CD4-positive, CD25-positive, alpha-beta regulatory T cell (primary cell): ENCODE data around the gene LRMDA. TPM values are rescaled to one million over a fixed set of nuclear protein-coding genes. Genes with fewer than 3 reads are reported as not detected.

Experiments used
- ATAC-seq, 2 donors: fragments of 150-1000 bp; cut with Tn5 transposase; one replicate each; pipeline ENCODE4 v1.10.0; 2021; ENCODE audit warnings: low read depth in 2 of 2, moderate number of reproducible peaks in 2 of 2, moderate library complexity in 1 of 2
- DNase-seq, 3 donors: peaks; one replicate each; pipeline versions ENCODE4 v3.0.0 to v3.0.0-alpha.2; 2012 to 2022; ENCODE audit warnings: mixed read lengths in 1 of 3
- H3K27ac ChIP-seq: one replicate; pipeline ENCODE4 v1.7.0; 2013; ENCODE audit warnings: mild to moderate bottlenecking, low read length; ENCODE audit not compliant: insufficient read depth, poor library complexity, severe bottlenecking
- H3K27me3 ChIP-seq: one replicate; pipeline ENCODE4 v1.7.0; 2013; ENCODE audit warnings: low read length; ENCODE audit not compliant: control insufficient read depth, insufficient read depth
- H3K36me3 ChIP-seq: one replicate; pipeline ENCODE4 v1.7.0; 2013; ENCODE audit warnings: mild to moderate bottlenecking, low read length, moderate library complexity; ENCODE audit not compliant: control insufficient read depth, insufficient read depth
- H3K4me1 ChIP-seq: 2 replicates; pipeline ENCODE4 v1.7.0; 2013; ENCODE audit warnings: mild to moderate bottlenecking, low read length; ENCODE audit not compliant: insufficient read depth, control insufficient read depth, poor library complexity, severe bottlenecking
- H3K4me3 ChIP-seq: one replicate; pipeline ENCODE4 v1.7.0; 2013; ENCODE audit warnings: low read depth, mild to moderate bottlenecking, low read length, moderate library complexity
- H3K9me3 ChIP-seq, 2 experiments: 1 replicate in 1 of 2; 2 replicates in 1 of 2; pipeline ENCODE4 v1.7.0; 2013; ENCODE audit warnings: low read length in 2 of 2, mild to moderate bottlenecking in 1 of 2, moderate library complexity in 1 of 2; ENCODE audit not compliant: control insufficient read depth in 2 of 2
- H3K27ac Mint-ChIP-seq, 3 donors: one replicate each; pipeline ENCODE4 v1.8.0; 2020 to 2022; ENCODE audit warnings: mild to moderate bottlenecking in 3 of 3, mixed read lengths in 3 of 3, moderate library complexity in 2 of 3
- H3K27me3 Mint-ChIP-seq: one replicate; pipeline ENCODE4 v1.8.0; 2022; ENCODE audit warnings: mild to moderate bottlenecking, mixed read lengths
- H3K36me3 Mint-ChIP-seq: one replicate; pipeline ENCODE4 v1.8.0; 2020; ENCODE audit warnings: mixed read lengths
- H3K4me1 Mint-ChIP-seq, 4 donors: one replicate each; pipeline ENCODE4 v1.8.0; 2020 to 2022; ENCODE audit warnings: mixed read lengths in 4 of 4, mild to moderate bottlenecking in 1 of 4
- H3K4me3 Mint-ChIP-seq, 4 donors: one replicate each; pipeline ENCODE4 v1.8.0; 2020 to 2022; ENCODE audit warnings: mild to moderate bottlenecking in 4 of 4, mixed read lengths in 4 of 4, moderate library complexity in 3 of 4
- H3K9me3 Mint-ChIP-seq, 7 donors: one replicate each; pipeline ENCODE4 v1.8.0; 2020 to 2022; ENCODE audit warnings: mixed read lengths in 7 of 7, mild to moderate bottlenecking in 3 of 7, moderate library complexity in 2 of 7
- polyA plus RNA-seq, 4 donors: library from polyadenylated mRNA; unstranded; fragments of 300-500 nt; fragmentation: Illumina TruSeq; gene quantifications; one replicate each; pipeline ENCODE4 v1.2.3, GENCODE V29; 2021
- total RNA-seq: library from RNA; stranded (reverse); gene quantifications from one replicate; pipeline ENCODE4 v1.2.3, GENCODE V29; 2022

LRMDA gene
- total and polyA plus RNA-seq, 5 donors from 2014 or later, result 0.10 TPM; not detected in 4

DNA sequence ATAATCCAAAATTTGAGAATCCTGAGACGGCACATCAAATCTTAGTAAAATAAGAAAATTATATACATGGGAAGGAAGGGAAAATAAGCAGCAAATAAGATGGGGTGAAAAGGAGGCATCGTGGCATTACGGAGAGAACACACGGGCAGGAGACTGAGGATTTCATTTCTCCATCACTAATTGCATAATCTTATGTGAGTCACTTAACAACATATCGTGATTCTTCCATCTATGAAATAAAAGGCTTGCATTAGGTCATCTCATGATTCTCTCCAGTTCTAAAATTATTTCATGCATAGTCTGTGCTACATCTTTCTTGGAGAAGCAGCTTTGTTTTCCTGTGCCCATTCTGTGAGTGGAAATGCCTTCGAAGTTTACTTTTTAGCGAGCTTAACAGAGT lies 288.7 kb downstream of the LRMDA start:
- DNase-seq (no peak), ATAC-seq (no peak)
- H3K27me3 ChIP-seq, result no peaks in the 10 kb centered on the region
- no peak overlapping the region for H3K4me3 ChIP-seq
- Mint-ChIP-seq H3K4me3 (no peak overlapping the region), H3K27ac (no peak overlapping the region), H3K9me3 (peaks cover 0 to 1% (median 0%) of the 10 kb centered on the region in 7 donors), H3K36me3 (no peaks in the 10 kb centered on the region), H3K27me3 (no peaks in the 10 kb centered on the region), H3K4me1 (no peaks in the 10 kb centered on the region)
- H3K27ac ChIP-seq, result no peak overlapping the region
- H3K4me1 ChIP-seq, result no peaks in the 10 kb centered on the region
- no peaks in the 10 kb centered on the region for H3K9me3 ChIP-seq
- no peaks in the 10 kb centered on the region for H3K36me3 ChIP-seq

- Mint-ChIP-seq H3K9me3 (peaks cover 0 to 3% (median 0%) of the 10 kb centered on the region in 7 donors), H3K4me3 (no peak overlapping the region), H3K36me3 (no peaks in the 10 kb centered on the region), H3K27me3 (no peaks in the 10 kb centered on the region), H3K27ac (no peak overlapping the region), H3K4me1 (no peaks in the 10 kb centered on the region)
- DNase-seq (no peak), ATAC-seq (no peak)
- Histone ChIP-seq H3K36me3 (no peaks in the 10 kb centered on the region), H3K4me3 (no peak overlapping the region), H3K27me3 (no peaks in the 10 kb centered on the region), H3K27ac (no peak overlapping the region), H3K9me3 (no peaks in the 10 kb centered on the region), H3K4me1 (no peaks in the 10 kb centered on the region)
These were observed 290.6 kb downstream of the LRMDA start for GRCh38 chr10:75722020-75722419.

- no peak overlapping the region for H3K27ac Mint-ChIP-seq
- H3K4me1 ChIP-seq, result no peaks in the 10 kb centered on the region
- no peak overlapping the region for H3K4me3 Mint-ChIP-seq
- no peaks in the 10 kb centered on the region for H3K36me3 ChIP-seq
- peaks cover 0 to 3% (median 0%) of the 10 kb centered on the region in 7 donors for H3K9me3 Mint-ChIP-seq
- H3K36me3 Mint-ChIP-seq, result no peaks in the 10 kb centered on the region
- no peak overlapping the region for H3K27ac ChIP-seq
- no peaks in the 10 kb centered on the region for H3K4me1 Mint-ChIP-seq
- no peak overlapping the region for H3K4me3 ChIP-seq
- H3K27me3 ChIP-seq, result no peaks in the 10 kb centered on the region
- no peaks in the 10 kb centered on the region for H3K9me3 ChIP-seq
- DNase-seq (no peak), ATAC-seq (no peak)
- no peaks in the 10 kb centered on the region for H3K27me3 Mint-ChIP-seq
These were observed 291.2 kb downstream of the LRMDA start for GRCh38 chr10:75722609-75723008.

GRCh38 chr10:75723319-75723980 lies 292.0 kb downstream of the LRMDA start:
- H3K4me1 ChIP-seq, result no peaks in the 10 kb centered on the region
- H3K27me3 ChIP-seq, result no peaks in the 10 kb centered on the region
- H3K27ac ChIP-seq, result no peak overlapping the region
- no peak for ATAC-seq
- Mint-ChIP-seq H3K27me3 (no peaks in the 10 kb centered on the region), H3K4me3 (no peak overlapping the region), H3K4me1 (no peaks in the 10 kb centered on the region), H3K9me3 (peaks cover 0 to 3% (median 0%) of the 10 kb centered on the region in 7 donors), H3K36me3 (no peaks in the 10 kb centered on the region), H3K27ac (no peak overlapping the region)
- H3K36me3 ChIP-seq, result no peaks in the 10 kb centered on the region
- DNase-seq, result no peak
- no peak overlapping the region for H3K4me3 ChIP-seq
- H3K9me3 ChIP-seq, result no peaks in the 10 kb centered on the region

DNA sequence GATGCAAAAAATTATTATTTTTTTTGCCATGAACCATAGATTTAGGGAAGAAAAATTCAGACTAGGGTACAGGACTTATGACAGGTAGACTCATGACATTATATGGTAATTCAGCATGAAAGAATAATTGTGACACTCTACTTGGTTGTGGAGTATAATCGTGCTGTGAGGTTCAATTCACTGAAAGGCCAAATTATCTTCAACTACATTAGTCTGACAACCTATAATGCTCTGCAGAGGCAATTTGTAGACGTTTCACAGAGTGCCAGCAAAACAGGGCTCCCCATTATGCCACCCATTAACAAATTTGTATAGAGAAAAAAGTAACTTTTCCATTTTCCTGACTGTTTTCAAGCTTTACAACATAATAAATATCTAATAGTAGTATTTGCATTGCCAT lies 292.6 kb downstream of the LRMDA start:
- Histone ChIP-seq H3K9me3 (no peaks in the 10 kb centered on the region), H3K27ac (no peak overlapping the region)
- no peaks in the 10 kb centered on the region for H3K4me1 Mint-ChIP-seq

DNA sequence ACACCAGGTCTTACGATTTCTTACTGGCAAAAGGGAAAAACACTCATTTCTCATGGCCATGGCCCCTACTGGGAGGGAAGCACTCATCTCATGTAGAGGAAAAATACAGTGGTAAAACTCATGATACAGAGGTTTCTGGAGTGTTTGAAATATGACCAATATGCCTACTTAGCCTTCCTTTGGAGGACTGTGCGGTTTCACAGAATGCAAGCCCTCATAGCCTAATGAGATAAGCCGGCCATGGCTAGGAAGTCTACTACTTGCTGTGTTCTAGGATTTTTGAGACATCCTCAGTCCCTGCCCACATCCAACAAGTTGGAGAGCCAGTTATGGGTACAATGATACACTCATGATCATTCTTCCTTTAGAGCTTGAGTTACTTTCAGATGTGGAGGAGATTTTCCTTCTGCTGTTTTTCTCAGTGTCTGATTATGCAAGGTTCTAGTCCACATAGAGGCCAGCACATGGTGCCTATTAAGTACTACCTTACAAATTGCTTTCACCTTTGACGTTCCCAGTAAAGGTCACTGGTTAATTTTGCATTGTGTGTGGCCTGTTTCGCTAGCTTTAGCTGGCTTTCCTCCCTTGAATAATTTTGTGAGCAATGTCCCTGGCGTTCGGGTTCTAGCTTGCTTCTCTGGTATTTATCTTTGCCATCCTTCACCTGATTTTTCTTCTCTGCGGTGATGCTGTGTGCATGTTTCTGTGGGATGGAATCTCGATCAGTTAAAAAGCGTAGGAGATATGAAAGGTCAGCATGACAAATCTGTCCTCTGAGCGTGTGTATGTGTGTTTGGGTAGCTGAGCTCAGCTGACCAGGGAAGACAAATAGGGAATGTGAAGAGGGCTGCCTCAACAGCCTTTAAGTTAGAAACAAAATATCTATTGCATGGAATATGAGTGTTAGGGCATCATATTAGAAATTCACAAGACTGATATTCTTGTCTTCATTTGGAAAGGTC lies 295.4 kb downstream of the LRMDA start:
- no peak for ATAC-seq
- no peaks in the 10 kb centered on the region for H3K36me3 ChIP-seq

More for the DNA sequence above, 292.6 kb downstream of the LRMDA start:
- no peaks in the 10 kb centered on the region for H3K4me1 ChIP-seq
- Mint-ChIP-seq H3K36me3 (no peaks in the 10 kb centered on the region), H3K27me3 (no peaks in the 10 kb centered on the region), H3K9me3 (peaks cover 0 to 3% (median 0%) of the 10 kb centered on the region in 7 donors), H3K27ac (no peak overlapping the region), H3K4me3 (no peak overlapping the region)
- no peak overlapping the region for H3K4me3 ChIP-seq
- H3K36me3 ChIP-seq, result no peaks in the 10 kb centered on the region
- DNase-seq, result no peak
- no peak for ATAC-seq
- H3K27me3 ChIP-seq, result no peaks in the 10 kb centered on the region

DNA sequence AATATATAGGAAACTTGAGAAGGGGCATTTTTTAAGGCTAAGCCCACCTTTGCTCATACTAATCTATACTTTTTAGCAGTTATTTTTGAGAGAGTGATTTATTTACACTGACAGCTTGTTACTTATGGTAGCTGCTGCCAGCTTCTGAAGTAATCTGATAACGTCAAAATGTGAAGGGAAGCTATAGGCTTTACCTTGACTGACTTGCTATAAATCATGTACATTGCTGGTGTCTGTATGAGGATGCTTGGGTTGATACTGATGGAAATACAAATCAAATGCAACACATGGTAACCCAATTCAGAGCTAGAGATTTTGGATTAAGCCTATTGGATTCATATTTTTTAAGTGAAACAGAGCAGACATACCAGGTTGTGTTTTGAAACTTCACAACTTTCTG lies 299.4 kb downstream of the LRMDA start:
- Histone ChIP-seq H3K36me3 (no peaks in the 10 kb centered on the region), H3K27me3 (no peaks in the 10 kb centered on the region), H3K9me3 (no peaks in the 10 kb centered on the region), H3K27ac (no peak overlapping the region), H3K4me3 (no peak overlapping the region), H3K4me1 (no peaks in the 10 kb centered on the region)
- Mint-ChIP-seq H3K27me3 (no peaks in the 10 kb centered on the region), H3K36me3 (no peaks in the 10 kb centered on the region), H3K4me3 (no peak overlapping the region), H3K4me1 (no peaks in the 10 kb centered on the region), H3K27ac (no peak overlapping the region), H3K9me3 (peaks cover 0 to 5% (median 0%) of the 10 kb centered on the region in 7 donors)
- DNase-seq, result no peak
- no peak for ATAC-seq

More for the DNA sequence above, 295.4 kb downstream of the LRMDA start:
- Mint-ChIP-seq H3K27ac (no peak overlapping the region), H3K36me3 (no peaks in the 10 kb centered on the region), H3K4me1 (no peaks in the 10 kb centered on the region), H3K4me3 (no peak overlapping the region), H3K27me3 (no peaks in the 10 kb centered on the region), H3K9me3 (peaks cover 0 to 7% (median 0%) of the 10 kb centered on the region in 7 donors)
- Histone ChIP-seq H3K9me3 (no peaks in the 10 kb centered on the region), H3K4me1 (no peaks in the 10 kb centered on the region), H3K4me3 (no peak overlapping the region), H3K27me3 (no peaks in the 10 kb centered on the region), H3K27ac (no peak overlapping the region)
- DNase-seq, result no peak
